Epithelial cell of esophagus (primary cell): ENCODE measurements around the gene CFI.

Experiments used
- DNase-seq: peaks from one replicate; pipeline ENCODE4 v3.0.0; 2010; ENCODE audit warnings: low read depth
- H3K4me3 ChIP-seq: 2 replicates; pipeline ENCODE4 v1.5.1; 2011; ENCODE audit warnings: mild to moderate bottlenecking, low read length, control low read depth
- CTCF ChIP-seq: IDR thresholded peaks from 2 replicates; pipeline ENCODE4 v1.5.1; 2011; ENCODE audit warnings: low read depth, mild to moderate bottlenecking, low read length, control low read depth, inconsistent platforms; ENCODE audit not compliant: insufficient read depth; ENCODE audit errors: missing control alignments

CFI gene

DNA sequence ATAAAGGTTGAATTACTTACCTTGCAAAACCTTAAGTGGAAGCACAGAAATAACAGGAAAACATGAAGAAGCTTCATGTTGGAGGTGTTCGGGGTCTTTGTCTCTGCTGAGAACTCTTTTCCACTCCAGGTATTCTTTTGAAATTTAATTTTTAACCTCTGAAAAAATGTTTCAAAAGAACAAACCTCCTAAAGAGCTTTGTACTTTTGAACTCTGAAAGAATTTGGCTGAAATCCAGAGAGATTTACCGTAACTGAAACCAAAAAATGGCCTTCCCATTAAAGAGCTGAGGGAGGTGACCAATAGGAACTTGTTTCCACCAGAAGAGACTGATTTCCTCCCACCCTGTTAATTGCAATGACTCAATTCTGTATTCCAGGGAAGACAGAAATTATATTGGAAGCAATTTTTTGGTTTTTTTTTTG is at the start of gene CFI:
Gene CFI, minus strand, starts transcription at position 105 of the 425 bp plus-strand sequence. Its CDS starts 28 bp downstream, at position 77.
- no peak for TF ChIP-seq CTCF
- H3K4me3 ChIP-seq, result no peak within 1 kb of the TSS
- DNase-seq, result peak; percentile 25

- TF ChIP-seq CTCF, result no peak
- no peak for DNase-seq
- H3K4me3 ChIP-seq, result no peak overlapping the region
Observed at GRCh38 chr4:109850601-109851000, 48.8 kb upstream of the CFI start.

- H3K4me3 ChIP-seq, result no peak overlapping the region
- no peak for TF ChIP-seq CTCF
- DNase-seq, result no peak
Observed at GRCh38 chr4:109848501-109848900, 46.7 kb upstream of the CFI start.

- no peak for TF ChIP-seq CTCF
- no peak for DNase-seq
- no peak within 1 kb of the TSS for H3K4me3 ChIP-seq
Observed at GRCh38 chr4:109847896-109848442, 46.2 kb upstream of the CFI start, which contains the start of gene LRIT3. Gene LRIT3, plus strand, starts transcription at chr4:109848107. Its CDS starts 95 bp downstream, at chr4:109848202.

DNA sequence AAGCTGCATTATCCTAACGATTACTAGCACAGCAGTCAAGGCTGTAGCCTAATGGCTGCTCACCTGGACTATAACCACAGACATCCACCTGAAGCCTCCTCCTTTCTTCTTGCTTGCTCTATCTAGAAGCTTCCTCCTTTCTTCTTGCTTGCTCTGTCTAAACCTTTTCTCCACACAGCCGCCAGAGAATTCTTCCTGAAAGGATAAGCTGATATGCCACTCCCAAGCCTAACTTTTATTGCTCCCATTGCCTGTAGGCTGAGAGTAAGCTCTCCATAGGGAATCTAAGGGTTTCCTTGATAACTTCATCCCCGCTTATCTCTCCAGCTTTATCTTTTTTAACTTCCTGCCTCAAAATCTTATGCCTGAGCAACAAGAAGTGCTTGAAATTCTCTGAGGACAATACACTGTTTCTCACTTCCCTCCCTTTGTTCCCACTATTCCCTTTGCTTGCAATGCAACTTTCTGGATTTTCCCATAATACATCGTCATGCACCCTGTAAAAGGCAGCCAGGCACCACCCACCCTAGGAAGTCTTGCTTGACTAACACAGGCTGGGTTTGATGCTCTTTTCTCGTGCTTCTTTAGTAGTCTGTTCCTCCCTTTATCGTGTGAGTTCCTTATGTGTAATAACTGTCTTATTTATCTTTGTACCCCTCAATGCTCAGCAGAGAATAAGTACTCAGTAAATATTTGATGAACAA is 44.7 kb upstream of the CFI start:
- TF ChIP-seq CTCF, result no peak
- H3K4me3 ChIP-seq, result no peak overlapping the region
- DNase-seq, result no peak

DNA sequence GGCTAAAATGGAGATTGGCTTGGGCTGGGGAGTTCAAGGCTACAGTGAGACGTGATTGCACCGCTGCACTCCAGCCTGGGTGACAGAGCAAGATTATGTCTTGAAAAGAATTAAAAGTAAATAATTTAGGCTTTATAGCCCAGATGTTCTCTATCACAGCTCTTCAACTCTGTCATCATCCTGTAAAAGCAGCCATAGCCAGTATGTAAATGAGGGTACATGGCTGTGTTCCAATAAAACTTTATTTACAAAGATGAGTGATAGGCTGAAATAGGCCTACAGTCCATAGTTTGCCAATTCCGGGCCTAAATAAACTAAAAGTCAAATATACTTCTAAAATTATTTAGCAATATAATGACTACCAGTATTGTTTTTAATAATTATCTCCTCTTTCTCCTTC is 35.2 kb upstream of the CFI start:
- DNase-seq, result no peak
- TF ChIP-seq CTCF, result no peak

DNA sequence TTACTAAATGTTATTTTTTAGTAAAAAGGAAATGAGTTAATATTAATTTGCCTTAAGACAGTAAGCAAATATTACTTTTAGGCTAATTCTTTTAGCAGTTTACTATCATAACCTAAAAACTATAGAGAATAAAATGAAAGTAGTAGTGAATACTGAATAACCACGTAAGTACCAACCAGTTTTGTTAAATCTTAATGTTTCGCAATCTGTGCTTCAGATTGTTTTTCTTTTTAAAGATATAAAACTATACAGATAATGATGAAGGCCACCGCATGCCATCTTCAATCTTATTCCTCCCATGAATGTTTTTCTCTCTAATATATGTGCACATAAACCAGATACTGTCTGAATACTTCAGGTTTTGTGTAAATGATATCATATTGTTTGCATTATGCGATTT is 32.0 kb upstream of the CFI start:
- DNase-seq, result no peak
- no peak overlapping the region for H3K4me3 ChIP-seq
- TF ChIP-seq CTCF, result no peak

More for the DNA sequence above, 35.2 kb upstream of the CFI start:
- H3K4me3 ChIP-seq, result no peak overlapping the region
